Keratinocyte (primary cell): ENCODE data around the gene SDHAF2. TPM values are rescaled to one million over a fixed set of nuclear protein-coding genes. Genes with fewer than 3 reads are reported as not detected.

Experiments used
- DNase-seq: peaks from one replicate; pipeline ENCODE4 v3.0.0-alpha.2; 2011; ENCODE audit warnings: low read depth, missing footprints, low spot score
- FAIRE-seq: peaks from 2 replicates; lab custom pipeline; 2011; peaks lifted over from hg19 to GRCh38; lab: Jason Lieb, UNC
- H2AFZ ChIP-seq: 2 replicates; pipeline ENCODE4 v1.6.0; 2012; ENCODE audit warnings: low read length, control low read depth, inconsistent platforms; ENCODE audit not compliant: control insufficient read depth
- H3K27ac ChIP-seq: 2 replicates; pipeline ENCODE4 v1.5.1; 2011; ENCODE audit warnings: low read length; ENCODE audit not compliant: control insufficient read depth, insufficient read depth
- H3K27me3 ChIP-seq: 3 replicates; pipeline ENCODE4 v1.6.0; 2011; ENCODE audit warnings: low read length; ENCODE audit not compliant: control insufficient read depth, insufficient read depth; ENCODE audit errors: extremely low read depth
- H3K36me3 ChIP-seq, 2 experiments: 2 replicates in 1 of 2; 3 replicates in 1 of 2; pipeline ENCODE4 v1.5.1; 2011; ENCODE audit warnings: low read length in 2 of 2, mild to moderate bottlenecking in 1 of 2; ENCODE audit not compliant: control insufficient read depth in 2 of 2, insufficient read depth in 2 of 2; ENCODE audit errors: extremely low read depth in 1 of 2
- H3K4me1 ChIP-seq: 3 replicates; pipeline ENCODE4 v1.5.1; 2011; ENCODE audit warnings: low read length; ENCODE audit not compliant: control insufficient read depth, insufficient read depth; ENCODE audit errors: extremely low read depth
- H3K4me2 ChIP-seq: 3 replicates; pipeline ENCODE4 v1.6.0; 2011; ENCODE audit warnings: low read depth, low read length; ENCODE audit not compliant: control insufficient read depth, insufficient read depth; ENCODE audit errors: extremely low read depth
- H3K4me3 ChIP-seq, 3 experiments: fragments of 200-600 bp in 1 of 3; sonication (generic) in 1 of 3; 2 replicates in 2 of 3; 3 replicates in 1 of 3; pipeline ENCODE4 v1.5.1; 2011 to 2016; ENCODE audit warnings: low read length in 3 of 3, mild to moderate bottlenecking in 3 of 3, control low read depth in 2 of 3, inconsistent platforms in 1 of 3, low read depth in 1 of 3, mixed read lengths in 1 of 3, mixed run types in 1 of 3, moderate library complexity in 1 of 3; ENCODE audit not compliant: control insufficient read depth in 2 of 3, insufficient read depth in 2 of 3; ENCODE audit errors: extremely low read depth in 1 of 3
- H3K79me2 ChIP-seq: 2 replicates; pipeline ENCODE4 v1.6.0; 2012; ENCODE audit warnings: low read length; ENCODE audit not compliant: control insufficient read depth, insufficient read depth
- H3K9ac ChIP-seq: 3 replicates; pipeline ENCODE4 v1.6.0; 2011; ENCODE audit warnings: low read length; ENCODE audit not compliant: control insufficient read depth, insufficient read depth; ENCODE audit errors: extremely low read depth
- H3K9me1 ChIP-seq: 3 replicates; pipeline ENCODE4 v1.6.0; 2011; ENCODE audit warnings: low read length; ENCODE audit not compliant: control insufficient read depth, insufficient read depth; ENCODE audit errors: extremely low read depth
- H3K9me3 ChIP-seq: 2 replicates; pipeline ENCODE4 v1.5.1; 2012; ENCODE audit warnings: low read depth, low read length; ENCODE audit not compliant: control insufficient read depth
- H4K20me1 ChIP-seq: 3 replicates; pipeline ENCODE4 v1.6.0; 2011; ENCODE audit warnings: low read length; ENCODE audit not compliant: control insufficient read depth, insufficient read depth; ENCODE audit errors: extremely low read depth
- EZH2 ChIP-seq: IDR thresholded peaks from one replicate; pipeline ENCODE4 v1.6.1; 2012; ENCODE audit warnings: inconsistent platforms, mild to moderate bottlenecking, low read length, moderate library complexity
- dilution Hi-C: fragments of 300-500 bp; cut with MboI; formaldehyde crosslinking; loops from one replicate; pipeline ENCODE4 v1.7.0; 2020; ENCODE audit warnings: low sequenced_read_pairs; ENCODE audit not compliant: extremely low pct_ligation_motif_present
- polyA plus RNA-seq, 5 experiments: library from polyadenylated mRNA; depleted of rRNA in 3 of 5; stranded (reverse) in 3 of 5; stranded (forward) in 1 of 5; unstranded in 1 of 5; fragments of >200 nt; gene quantifications; 1 replicate in 1 of 5; 2 replicates in 3 of 5; 3 replicates in 1 of 5; pipeline versions ENCODE4 v1.2.1 to v1.2.3, GENCODE V29; 2011 to 2012; ENCODE audit warnings: missing spikeins in 2 of 5, low read depth in 1 of 5, low replicate concordance in 1 of 5
- TF ChIP-seq, protein P1 (sequence below), 3 experiments: IDR thresholded peaks in 1 of 3; conservative IDR thresholded peaks in 1 of 3; optimal IDR thresholded peaks in 1 of 3; 2 replicates in 2 of 3; 3 replicates in 1 of 3; pipeline versions ENCODE3 to v1.5.1; 2011; ENCODE audit warnings: low read length in 3 of 3, mild to moderate bottlenecking in 3 of 3, moderate library complexity in 2 of 3, control low read depth in 1 of 3, inconsistent platforms in 1 of 3; ENCODE audit not compliant: insufficient read depth in 2 of 3; ENCODE audit errors: extremely low read depth in 1 of 3

SDHAF2 gene
- polyA plus RNA-seq, 1 donor (not counting 4 experiments of a cell fraction or from before 2014, with no cell fraction given) = 56.4 TPM

DNA sequence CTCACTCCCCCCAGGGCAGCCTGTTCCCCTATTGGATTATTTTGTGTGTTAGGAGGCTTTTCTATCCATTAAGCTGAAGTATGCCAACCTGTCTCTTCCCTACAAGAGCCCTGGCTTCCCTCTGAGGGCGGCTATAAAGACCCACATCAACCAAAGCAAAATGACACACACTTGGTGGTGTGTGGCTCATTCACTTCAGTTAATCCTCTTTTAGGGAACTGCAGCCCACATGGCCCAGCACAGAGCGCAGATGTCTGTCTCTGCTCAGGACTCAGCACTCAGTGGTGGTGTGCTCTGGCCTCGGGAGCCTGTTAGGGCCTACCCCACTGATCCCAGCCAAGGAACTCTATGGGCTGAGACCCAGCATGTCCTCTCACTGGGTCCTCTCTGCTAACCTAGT, 46.4 kb downstream of the SDHAF2 start:
- H3K27me3 ChIP-seq = peaks cover 5% of the 10 kb centered on the region
- no peak overlapping the region for H3K4me3 ChIP-seq
- no peak overlapping the region for H3K4me2 ChIP-seq
- no peaks in the 10 kb centered on the region for H3K9me3 ChIP-seq
- H3K79me2 ChIP-seq = no peaks in the 10 kb centered on the region
- peaks cover 10% of the 10 kb centered on the region for H3K4me1 ChIP-seq
- no peak overlapping the region for H3K9ac ChIP-seq
- no peak overlapping the region for H2AFZ ChIP-seq
- no peak overlapping the region for H3K27ac ChIP-seq
- no peaks in the 10 kb centered on the region for H4K20me1 ChIP-seq
- H3K9me1 ChIP-seq = no peaks in the 10 kb centered on the region
- H3K36me3 ChIP-seq = no peaks in the 10 kb centered on the region
- dilution Hi-C loops = no loop called here
- DNase-seq (no peak), FAIRE-seq (no peak)
- TF ChIP-seq, protein P1, sequence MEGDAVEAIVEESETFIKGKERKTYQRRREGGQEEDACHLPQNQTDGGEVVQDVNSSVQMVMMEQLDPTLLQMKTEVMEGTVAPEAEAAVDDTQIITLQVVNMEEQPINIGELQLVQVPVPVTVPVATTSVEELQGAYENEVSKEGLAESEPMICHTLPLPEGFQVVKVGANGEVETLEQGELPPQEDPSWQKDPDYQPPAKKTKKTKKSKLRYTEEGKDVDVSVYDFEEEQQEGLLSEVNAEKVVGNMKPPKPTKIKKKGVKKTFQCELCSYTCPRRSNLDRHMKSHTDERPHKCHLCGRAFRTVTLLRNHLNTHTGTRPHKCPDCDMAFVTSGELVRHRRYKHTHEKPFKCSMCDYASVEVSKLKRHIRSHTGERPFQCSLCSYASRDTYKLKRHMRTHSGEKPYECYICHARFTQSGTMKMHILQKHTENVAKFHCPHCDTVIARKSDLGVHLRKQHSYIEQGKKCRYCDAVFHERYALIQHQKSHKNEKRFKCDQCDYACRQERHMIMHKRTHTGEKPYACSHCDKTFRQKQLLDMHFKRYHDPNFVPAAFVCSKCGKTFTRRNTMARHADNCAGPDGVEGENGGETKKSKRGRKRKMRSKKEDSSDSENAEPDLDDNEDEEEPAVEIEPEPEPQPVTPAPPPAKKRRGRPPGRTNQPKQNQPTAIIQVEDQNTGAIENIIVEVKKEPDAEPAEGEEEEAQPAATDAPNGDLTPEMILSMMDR (optimal IDR thresholded peaks at IDR 0.05 in 1 of 3, IDR thresholded peaks at IDR 0.05 in 1 of 3, conservative IDR thresholded peaks at IDR 0.05 in 1 of 3; ENCODE audit: extremely low read depth in 1 of 3, insufficient read depth in 2 of 3, low read length in 3 of 3) = no peak
- TF ChIP-seq EZH2 = no peak

DNA sequence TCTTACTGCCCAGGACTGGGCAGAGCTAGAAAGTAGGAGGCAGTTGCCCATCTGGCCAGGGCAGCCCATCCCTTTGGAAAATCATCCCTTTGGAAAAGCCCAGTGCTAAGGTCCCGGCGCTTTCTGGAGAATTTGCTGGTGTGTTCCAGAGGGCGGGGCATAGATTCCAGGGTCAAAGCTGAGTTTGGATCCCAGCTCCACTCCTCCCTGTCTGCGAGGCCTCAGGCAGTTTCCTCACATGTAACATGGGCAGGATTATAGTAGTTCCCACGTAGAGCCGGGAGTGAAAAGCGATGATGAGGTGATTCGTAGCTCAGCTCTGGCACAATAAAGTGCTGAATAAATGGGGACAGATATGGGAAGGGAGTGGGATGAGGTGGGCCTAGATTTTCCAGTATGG, 47.2 kb downstream of the SDHAF2 start:
- no peak for DNase-seq
- dilution Hi-C loops = no loop called here
- no peak overlapping the region for H2AFZ ChIP-seq
- peaks cover 10% of the 10 kb centered on the region for H3K4me1 ChIP-seq
- no peak overlapping the region for H3K4me3 ChIP-seq
- FAIRE-seq = no peak
- H3K9me3 ChIP-seq = no peaks in the 10 kb centered on the region
- no peaks in the 10 kb centered on the region for H4K20me1 ChIP-seq
- H3K36me3 ChIP-seq = no peaks in the 10 kb centered on the region
- H3K79me2 ChIP-seq = no peaks in the 10 kb centered on the region
- H3K27ac ChIP-seq = no peak overlapping the region
- H3K4me2 ChIP-seq = no peak overlapping the region
- no peaks in the 10 kb centered on the region for H3K9me1 ChIP-seq
- peaks cover 5% of the 10 kb centered on the region for H3K27me3 ChIP-seq
- TF ChIP-seq, protein P1 (optimal IDR thresholded peaks at IDR 0.05 in 1 of 3, IDR thresholded peaks at IDR 0.05 in 1 of 3, conservative IDR thresholded peaks at IDR 0.05 in 1 of 3; ENCODE audit: extremely low read depth in 1 of 3, insufficient read depth in 2 of 3, low read length in 3 of 3) = no peak
- TF ChIP-seq EZH2 = no peak
- no peak overlapping the region for H3K9ac ChIP-seq
